Lower lobe of right lung (tissue), 2 donors: Measurements from ENCODE around the gene ABCC1. TPM values are rescaled to one million over a fixed set of nuclear protein-coding genes. Genes with fewer than 3 reads are reported as not detected.

Experiments
- ATAC-seq, 2 donors: fragments of 200-7000 bp; cut with Tn5 transposase; one replicate each; pipeline ENCODE4 v1.9.1; 2020 to 2022; ENCODE audit warnings: mild to moderate bottlenecking in 2 of 2, moderate library complexity in 2 of 2
- DNase-seq: peaks from one replicate; pipeline ENCODE4 v3.0.0-alpha.2; 2020
- H3K27ac ChIP-seq: fragments of 200-600 bp; one replicate; pipeline ENCODE4 v1.8.0; 2022
- H3K27me3 ChIP-seq: fragments of 200-600 bp; one replicate; pipeline ENCODE4 v1.8.0; 2022; ENCODE audit warnings: low read depth
- H3K36me3 ChIP-seq: fragments of 200-600 bp; one replicate; pipeline ENCODE4 v1.8.0; 2022; ENCODE audit warnings: mild to moderate bottlenecking
- H3K4me1 ChIP-seq: fragments of 200-600 bp; one replicate; pipeline ENCODE4 v1.8.0; 2022
- H3K4me3 ChIP-seq: fragments of 200-600 bp; one replicate; pipeline ENCODE4 v1.8.0; 2022; ENCODE audit warnings: mild to moderate bottlenecking
- H3K9me3 ChIP-seq: fragments of 200-600 bp; one replicate; pipeline ENCODE4 v1.8.0; 2022
- CTCF ChIP-seq: fragments of 200-600 bp; IDR thresholded peaks from one replicate; pipeline ENCODE4 v1.8.0; 2022; ENCODE audit warnings: antibody characterized with exemption, mild to moderate bottlenecking
- intact Hi-C: fragments of 100-400 bp; cut with DNase I; formaldehyde crosslinking; loops from one replicate; pipeline ENCODE4 v1.11.0; 2022
- total RNA-seq: library from RNA; stranded (reverse); fragmentation: NEBNext Ultra II Directional; extraction: Animal tissue kit (Norgen Biotek cat#: 25700); gene quantifications from one replicate; pipeline ENCODE4 v1.2.1, GENCODE V29; 2021
- donor health status: DM: no; HTN: yes; CAD: no; lungs with severe emphysema.

Gene ABCC1
- total RNA-seq, 1 donor from 2014 or later: 47.5 TPM

- ATAC-seq (no peak), DNase-seq (no peak)
- Histone ChIP-seq H3K27me3 (no peaks in the 10 kb centered on the region), H3K9me3 (no peaks in the 10 kb centered on the region), H3K4me3 (no peak overlapping the region), H3K27ac (no peak overlapping the region), H3K36me3 (peaks cover 91% of the 10 kb centered on the region), H3K4me1 (no peaks in the 10 kb centered on the region)
- intact Hi-C loops: no loop called here
- no peak for TF ChIP-seq CTCF
Measured at GRCh38 chr16:16045296-16045695, 95.9 kb downstream of the ABCC1 start.

- H3K4me1 ChIP-seq: no peaks in the 10 kb centered on the region
- no peaks in the 10 kb centered on the region for H3K27me3 ChIP-seq
- no peak overlapping the region for H3K27ac ChIP-seq
- no peak for DNase-seq
- no peaks in the 10 kb centered on the region for H3K9me3 ChIP-seq
- no peak for ATAC-seq
- H3K36me3 ChIP-seq: peaks cover 90% of the 10 kb centered on the region
- TF ChIP-seq CTCF: no peak
- intact Hi-C loops: no loop called here
- no peak overlapping the region for H3K4me3 ChIP-seq
Measured at GRCh38 chr16:16045879-16046278, 96.5 kb downstream of the ABCC1 start.

DNA sequence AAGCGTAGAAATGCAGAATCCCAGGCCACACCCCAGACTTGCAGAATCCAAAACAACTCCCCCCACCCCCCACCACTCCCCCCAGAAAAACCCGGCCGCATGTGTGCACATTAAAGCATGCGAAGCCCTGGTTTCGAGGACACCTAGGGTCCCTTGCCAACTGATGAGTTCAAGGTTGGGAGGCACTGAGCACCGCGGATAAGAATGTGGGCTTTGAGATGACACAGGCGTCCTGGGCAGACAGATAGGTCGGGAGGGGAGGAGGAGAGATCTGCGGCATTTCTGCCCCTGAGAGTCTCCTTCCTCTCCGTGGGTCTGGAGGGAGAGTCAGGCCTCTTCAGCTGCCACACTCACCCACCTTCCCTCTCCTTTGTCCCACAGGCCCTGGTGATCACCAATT lies 98.3 kb downstream of the ABCC1 start:
- no peak for DNase-seq
- Histone ChIP-seq H3K4me1 (no peaks in the 10 kb centered on the region), H3K4me3 (no peak overlapping the region), H3K27me3 (no peaks in the 10 kb centered on the region), H3K9me3 (no peaks in the 10 kb centered on the region), H3K36me3 (peaks cover 93% of the 10 kb centered on the region), H3K27ac (no peak overlapping the region)
- TF ChIP-seq CTCF: no peak
- ATAC-seq: no peak
- intact Hi-C loops: no loop called here

- TF ChIP-seq CTCF: no peak
- H3K9me3 ChIP-seq: no peaks in the 10 kb centered on the region
- H3K27me3 ChIP-seq: no peaks in the 10 kb centered on the region
- intact Hi-C loops: no loop called here
- no peak overlapping the region for H3K4me3 ChIP-seq
- no peak for ATAC-seq
- H3K4me1 ChIP-seq: no peaks in the 10 kb centered on the region
- no peak for DNase-seq
- no peak overlapping the region for H3K27ac ChIP-seq
- H3K36me3 ChIP-seq: peaks cover 96% of the 10 kb centered on the region
Measured at GRCh38 chr16:16048904-16049582, 99.6 kb downstream of the ABCC1 start.

DNA sequence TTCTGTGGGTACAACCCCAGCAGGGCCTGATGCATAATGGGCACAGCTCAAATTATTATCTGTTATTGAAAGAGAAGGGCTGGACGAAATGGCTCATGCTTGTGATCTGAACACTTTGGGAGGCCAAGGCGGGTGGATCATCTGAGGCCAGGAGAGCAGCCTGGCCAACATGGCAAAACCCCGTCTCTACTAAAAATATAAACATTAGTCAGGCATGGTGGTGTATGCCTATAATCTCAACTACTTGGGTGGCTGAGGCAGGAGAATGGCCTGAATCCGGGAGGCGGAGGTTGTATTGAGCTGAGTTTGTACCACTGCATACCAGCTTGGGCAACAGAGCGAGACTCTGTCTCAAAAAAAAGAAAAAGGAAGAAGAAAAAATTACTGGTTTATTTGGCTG lies 100.7 kb downstream of the ABCC1 start:
- TF ChIP-seq CTCF: no peak
- Histone ChIP-seq H3K9me3 (no peaks in the 10 kb centered on the region), H3K4me3 (no peak overlapping the region), H3K4me1 (no peaks in the 10 kb centered on the region), H3K27ac (no peak overlapping the region), H3K27me3 (no peaks in the 10 kb centered on the region), H3K36me3 (peaks cover 96% of the 10 kb centered on the region)
- ATAC-seq (no peak), DNase-seq (no peak)
- intact Hi-C loops: no loop called here
